GM12878 (cell line): ENCODE data around the gene VSIG10L2. TPM values are rescaled to one million over a fixed set of nuclear protein-coding genes. Genes with fewer than 3 reads are reported as not detected.

ENCODE experiments used
- ATAC-seq: fragments of 200-7000 bp; cut with Tn5 transposase; 3 replicates; pipeline ENCODE4 v1.9.1; 2020; ENCODE audit warnings: mild to moderate bottlenecking, moderate library complexity
- BruUV-seq: library from RNA; stranded (reverse); fragments of 400-500 nt; replicated peaks from 2 replicates; lab custom pipeline; 2021; lab: Mats Ljungman, UMichigan
- CTCF ChIA-PET: fragments of 300-600 bp; sonication (Branson Sonifier 250); formaldehyde crosslinking; extraction: SDS; loops from one replicate; lab custom pipeline; 2021; ENCODE audit warnings: inconsistent platforms; lab: Yijun Ruan, JAX
- POLR2A ChIA-PET: fragments of 350-600 bp; formaldehyde crosslinking; extraction: SDS; loops from one replicate; lab custom pipeline; 2021; ENCODE audit warnings: inconsistent platforms; lab: Charles Lee
- RAD21 ChIA-PET: fragments of 300-600 bp; sonication (Branson Sonifier 250); formaldehyde crosslinking; loops from one replicate; lab custom pipeline; 2023; ENCODE audit warnings: antibody characterized with exemption; ENCODE audit not compliant: unreplicated experiment; lab: Charles Lee
- SMC1A ChIA-PET: fragments of 300-600 bp; sonication (Branson Sonifier 250); formaldehyde crosslinking; loops from one replicate; lab custom pipeline; 2023; ENCODE audit not compliant: unreplicated experiment, uncharacterized antibody; lab: Charles Lee
- DNase-seq: peaks from one replicate; pipeline ENCODE4 v3.0.0-alpha.2; 2011; ENCODE audit warnings: low read depth, low spot score
- FAIRE-seq: peaks from 3 replicates; lab custom pipeline; 2011; peaks lifted over from hg19 to GRCh38; lab: Jason Lieb, UNC
- H2AFZ ChIP-seq: 2 replicates; pipeline ENCODE4 v1.6.0; 2011; ENCODE audit warnings: low read depth, low read length, control low read depth; ENCODE audit not compliant: control insufficient read depth
- H3K27ac ChIP-seq: 2 replicates; pipeline ENCODE4 v1.5.1; 2011; ENCODE audit warnings: control low read depth; ENCODE audit not compliant: control insufficient read depth, insufficient read depth
- H3K27me3 ChIP-seq, 2 experiments: replicated peaks in 1 of 2; 2 replicates each; pipeline versions ENCODE4 v1.6.0 to v1.6.1; 2011; ENCODE audit warnings: low read length in 1 of 2; ENCODE audit not compliant: control insufficient read depth in 2 of 2, insufficient read depth in 2 of 2
- H3K36me3 ChIP-seq, 2 experiments: 2 replicates each; pipeline ENCODE4 v1.5.1; 2011; ENCODE audit warnings: low read length in 1 of 2; ENCODE audit not compliant: control insufficient read depth in 2 of 2, insufficient read depth in 2 of 2
- H3K4me1 ChIP-seq: 2 replicates; pipeline ENCODE4 v1.6.1; 2011; ENCODE audit warnings: mild to moderate bottlenecking, low read length, moderate library complexity, mixed read lengths; ENCODE audit not compliant: control insufficient read depth, insufficient read depth
- H3K4me2 ChIP-seq: 2 replicates; pipeline ENCODE4 v1.6.0; 2011; ENCODE audit warnings: control low read depth; ENCODE audit not compliant: control insufficient read depth, insufficient read depth
- H3K4me3 ChIP-seq: fragments of 200-600 bp; sonication (generic); 2 replicates; pipeline ENCODE4 v1.5.1; 2016
- H3K79me2 ChIP-seq: 2 replicates; pipeline ENCODE4 v1.6.0; 2011; ENCODE audit warnings: low read length; ENCODE audit not compliant: control insufficient read depth, insufficient read depth
- H3K9ac ChIP-seq: 2 replicates; pipeline ENCODE4 v1.8.0; 2011; ENCODE audit warnings: low read length, control low read depth, mixed read lengths; ENCODE audit not compliant: control insufficient read depth, insufficient read depth
- H3K9me3 ChIP-seq: replicated peaks from 3 replicates; pipeline ENCODE4 v1.5.1; 2011; ENCODE audit warnings: mild to moderate bottlenecking, low read length; ENCODE audit not compliant: control insufficient read depth, insufficient read depth
- H4K20me1 ChIP-seq: 2 replicates; pipeline ENCODE4 v1.6.0; 2011; ENCODE audit not compliant: control insufficient read depth, insufficient read depth
- BRCA1 ChIP-seq: IDR thresholded peaks from 2 replicates; pipeline ENCODE4 v1.6.1; 2011; ENCODE audit warnings: low read depth, low read length, improper control_type of control experiment
- FOXM1 ChIP-seq: IDR thresholded peaks from 2 replicates; pipeline ENCODE4 v1.6.1; 2012; ENCODE audit warnings: low read depth, mild to moderate bottlenecking, inconsistent platforms, low read length, moderate library complexity
- NFIC ChIP-seq: IDR thresholded peaks from 2 replicates; pipeline ENCODE4 v1.6.1; 2012; ENCODE audit warnings: low read depth, mild to moderate bottlenecking, inconsistent platforms, low read length, moderate library complexity
- RAD21 ChIP-seq: IDR thresholded peaks from 2 replicates; pipeline ENCODE4 v1.6.1; 2011; ENCODE audit warnings: mild to moderate bottlenecking, low read depth, low read length, moderate library complexity; ENCODE audit not compliant: insufficient read depth
- SRF ChIP-seq, 2 experiments: IDR thresholded peaks; 2 replicates each; pipeline ENCODE4 v1.6.1; 2011; ENCODE audit warnings: low read depth in 2 of 2, low read length in 2 of 2, mild to moderate bottlenecking in 1 of 2, moderate library complexity in 1 of 2
- SUZ12 ChIP-seq: fragments of 200-600 bp; sonication (generic); IDR thresholded peaks from one replicate; pipeline ENCODE4 v1.6.1; 2018; ENCODE audit warnings: antibody characterized with exemption, mild to moderate bottlenecking; ENCODE audit not compliant: unreplicated experiment
- TBL1XR1 ChIP-seq: IDR thresholded peaks from 2 replicates; pipeline ENCODE4 v1.6.1; 2012; ENCODE audit warnings: low read depth, low read length, improper control_type of control experiment
- ZNF384 ChIP-seq: IDR thresholded peaks from 2 replicates; pipeline ENCODE4 v1.6.1; 2012; ENCODE audit warnings: low read depth, mild to moderate bottlenecking, low read length, improper control_type of control experiment, borderline replicate concordance
- ZSCAN29 ChIP-seq: fragments of 450-650 bp; IDR thresholded peaks from 2 replicates; pipeline ENCODE4 v1.6.1; 2017; ENCODE audit warnings: mild to moderate bottlenecking, moderate library complexity
- WGBS: methylation state at CpG from one replicate; pipeline ENCODE4 v1.1.6; 2016; ENCODE audit warnings: low lambda C conversion rate; ENCODE audit not compliant: insufficient replicate concordance, insufficient coverage; ENCODE audit errors: missing lambda C conversion rate; 5-methylcytosine and 5-hydroxymethylcytosine counted together
- in situ Hi-C: fragments of 300-500 bp; cut with MboI; formaldehyde crosslinking; loops from 9 replicates; pipeline ENCODE4 v1.14.3; 2018; ENCODE audit warnings: mixed read lengths
- intact Hi-C: fragments of 100-400 bp; cut with micrococcal nuclease; formaldehyde crosslinking; loops from one replicate; pipeline ENCODE4 v1.14.2; 2022; ENCODE audit not compliant: unreplicated experiment
- polyA plus RNA-seq, 11 experiments: library from polyadenylated mRNA; depleted of rRNA in 4 of 11; unstranded in 6 of 11; stranded (reverse) in 5 of 11; fragments of >200 nt; fragmentation: Nextera tagmentation in 4 of 11; fragmentation: Illumina TruSeq in 1 of 11; extraction: Ambion mirVana in 4 of 11; extraction: Trizol in 1 of 11; gene quantifications; 1 replicate in 1 of 11; 2 replicates in 10 of 11; pipeline versions ENCODE4 v1.2.1 to v1.2.3, GENCODE V29; 2011 to 2016; ENCODE audit warnings: inconsistent platforms in 2 of 11, missing spikeins in 2 of 11, low read depth in 1 of 11
- total RNA-seq, 4 experiments: library from RNA; depleted of rRNA in 3 of 4; stranded (reverse); fragments of >200 nt in 3 of 4; fragmentation: Illumina TruSeq in 1 of 4; extraction: Trizol in 1 of 4; gene quantifications; 2 replicates each; pipeline versions ENCODE4 v1.2.1 to v1.2.3, GENCODE V29; 2013 to 2021

The VSIG10L2 gene
- total and polyA plus RNA-seq, 10 of the 15 experiments (the other 5 are each of a cell fraction or from before 2014, with no cell fraction given), result 0.02 TPM; not detected in 9

DNA sequence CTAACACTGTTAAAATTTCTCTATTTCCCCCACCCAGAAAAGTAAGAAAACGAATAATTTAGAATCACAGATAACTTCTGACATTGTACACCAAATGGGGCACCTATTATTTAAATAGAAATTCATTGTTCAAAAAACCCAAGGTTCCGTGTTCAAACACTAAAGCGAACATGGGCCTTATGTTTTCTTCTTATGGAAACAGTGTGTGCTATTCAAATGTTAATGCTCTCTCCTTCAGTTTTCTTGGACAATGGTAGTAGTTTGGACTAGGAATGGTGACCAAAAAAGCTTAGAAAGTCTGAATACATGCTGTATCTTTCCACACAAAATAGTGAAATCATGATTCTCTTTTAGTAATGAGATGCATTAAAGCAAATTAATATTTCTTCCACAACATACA, 33.7 kb downstream of the VSIG10L2 start:
- H3K79me2 ChIP-seq, result no peaks in the 10 kb centered on the region
- ChIA-PET POLR2A (no interaction called here), RAD21 (interaction anchor here (0.7 to 1.0 kb wide), 2 partner anchors 37 to 78 kb away, joined by 3 to 4 read pairs; no protein-coding TSS in a partner anchor), SMC1A (interaction anchor here (0.7 to 1.4 kb wide), 3 partner anchors 10 to 36 kb away, joined by 3 to 6 read pairs (median 3); no protein-coding TSS in a partner anchor), CTCF (interaction anchor here (0.8 to 1.0 kb wide), 2 partner anchors 21 to 44 kb away, joined by 3 read pairs; no protein-coding TSS in a partner anchor)
- no peaks in the 10 kb centered on the region; a peak in 1 of 4 replicates for H3K27me3 ChIP-seq
- in situ Hi-C loops (no loop called here), intact Hi-C loops (no loop called here)
- ATAC-seq (no peak), FAIRE-seq (no peak), DNase-seq (no peak)
- H2AFZ ChIP-seq, result no peak overlapping the region
- TF ChIP-seq RAD21 (no peak), FOXM1 (no peak), SRF (IDR thresholded peaks at IDR 0.05; ENCODE audit: low read depth in 2 of 2, low read length in 2 of 2) (no peak), NFIC (no peak), BRCA1 (no peak), SUZ12 (no peak), ZSCAN29 (no peak), ZNF384 (no peak), TBL1XR1 (no peak)
- no peak overlapping the region for H3K9ac ChIP-seq
- 69% methylated on average over 3 of the region's 3 CpGs for WGBS
- no peaks in the 10 kb centered on the region for H3K36me3 ChIP-seq
- H3K27ac ChIP-seq, result no peak overlapping the region
- H3K9me3 ChIP-seq, result no peaks in the 10 kb centered on the region
- H3K4me1 ChIP-seq, result no peaks in the 10 kb centered on the region
- H3K4me2 ChIP-seq, result no peak overlapping the region
- no peaks in the 10 kb centered on the region for H4K20me1 ChIP-seq
- H3K4me3 ChIP-seq, result no peak overlapping the region
- BruUV-seq, result no TSS peak
